ENCODE data around the gene NRGN.

GRCh38 chr11:124700028-124700427, 39.7 kb upstream of the NRGN start:
- no peak for TF ChIP-seq SP1 (IDR thresholded peaks at IDR 0.05)
- TF ChIP-seq FOXM1 (IDR thresholded peaks at IDR 0.05; ENCODE audit: borderline replicate concordance) = no peak
- no peak for TF ChIP-seq CTBP1 (IDR thresholded peaks at IDR 0.05; ENCODE audit: borderline replicate concordance)
- no peak for TF ChIP-seq ARNT (IDR thresholded peaks at IDR 0.05)
- no peak for TF ChIP-seq L3MBTL2 (conservative IDR thresholded peaks at IDR 0.05)
- no peak for TF ChIP-seq LEF1 (IDR thresholded peaks at IDR 0.05; ENCODE audit: borderline replicate concordance)
- TF ChIP-seq SUZ12 (IDR thresholded peaks at IDR 0.05) = no peak
- no peak for TF ChIP-seq BHLHE40 (IDR thresholded peaks at IDR 0.05; ENCODE audit: borderline replicate concordance)
- no peak for TF ChIP-seq NFRKB (IDR thresholded peaks at IDR 0.05)
- no peak for TF ChIP-seq TARDBP (IDR thresholded peaks at IDR 0.05)
- no peak for TF ChIP-seq FOXK2 (IDR thresholded peaks at IDR 0.05)
- no peak for TF ChIP-seq HDGF (IDR thresholded peaks at IDR 0.05; ENCODE audit: borderline replicate concordance)
- no peak for TF ChIP-seq FOXA1 (IDR thresholded peaks at IDR 0.05)
- no peak for TF ChIP-seq PKNOX1 (IDR thresholded peaks at IDR 0.05)

All from HEK293T (cell line).